Brain microvascular endothelial cell (primary cell): ENCODE results near the gene FTL.

Source experiments
- DNase-seq: peaks from one replicate; pipeline ENCODE4 v3.0.0-alpha.2; 2020
- H3K27ac ChIP-seq: fragments of 250-450 bp; sonication (Bioruptor Pico); 2 replicates; pipeline ENCODE4 v1.5.1; 2020; ENCODE audit warnings: mild to moderate bottlenecking, moderate library complexity
- H3K27me3 ChIP-seq: fragments of 250-450 bp; sonication (Bioruptor Pico); replicated peaks from 2 replicates; pipeline ENCODE4 v1.5.1; 2020; ENCODE audit warnings: mild to moderate bottlenecking
- H3K36me3 ChIP-seq: fragments of 250-450 bp; sonication (Bioruptor Pico); replicated peaks from 2 replicates; pipeline ENCODE4 v1.5.1; 2020; ENCODE audit warnings: mild to moderate bottlenecking
- H3K4me3 ChIP-seq: 2 replicates; pipeline ENCODE4 v1.5.1; 2011; ENCODE audit warnings: low read depth, mild to moderate bottlenecking, control low read depth, low read length, moderate library complexity
- CTCF ChIP-seq: IDR thresholded peaks from 2 replicates; pipeline ENCODE4 v1.5.1; 2011; ENCODE audit warnings: low read depth, mild to moderate bottlenecking, moderate library complexity, low read length, control low read depth, inconsistent platforms; ENCODE audit errors: missing control alignments
- in situ Hi-C: cut with HindIII; loops from 2 replicates; pipeline ENCODE4 v1.10.0; 2017; ENCODE audit warnings: low sequenced_read_pairs, low pct_ligation_motif_present

Gene FTL

DNA sequence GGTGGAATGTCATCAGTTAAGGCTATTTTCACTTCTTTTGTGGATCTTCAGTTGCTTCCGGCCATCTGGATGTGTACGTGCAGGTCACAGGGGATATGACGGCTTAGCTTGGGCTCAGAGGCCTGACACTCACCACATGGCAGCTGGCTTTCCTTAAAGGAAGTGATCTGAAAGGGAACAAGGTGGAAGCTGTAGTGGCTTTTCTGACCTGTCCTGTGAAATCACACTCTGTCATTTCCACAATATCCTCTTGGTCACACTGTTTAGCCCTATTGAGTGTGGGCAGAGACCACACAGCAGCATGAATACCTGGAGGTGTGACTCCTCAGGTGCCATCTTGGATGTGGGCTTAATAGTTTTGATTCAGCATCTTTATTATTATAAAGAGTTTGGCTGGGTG, 14.9 kb upstream of the FTL start:
- no peak for TF ChIP-seq CTCF

GRCh38 chr19:48950830-48951519, 14.1 kb upstream of the FTL start:
- Histone ChIP-seq H3K27ac (no peak overlapping the region), H3K36me3 (no peaks in the 10 kb centered on the region), H3K27me3 (no peaks in the 10 kb centered on the region), H3K4me3 (no peak overlapping the region)
- DNase-seq = no peak
- no peak for TF ChIP-seq CTCF
- in situ Hi-C loops = no loop called here

More for the DNA sequence above, 14.9 kb upstream of the FTL start:
- DNase-seq = no peak
- Histone ChIP-seq H3K36me3 (no peaks in the 10 kb centered on the region), H3K4me3 (no peak overlapping the region), H3K27ac (no peak overlapping the region), H3K27me3 (no peaks in the 10 kb centered on the region)
- in situ Hi-C loops = no loop called here

DNA sequence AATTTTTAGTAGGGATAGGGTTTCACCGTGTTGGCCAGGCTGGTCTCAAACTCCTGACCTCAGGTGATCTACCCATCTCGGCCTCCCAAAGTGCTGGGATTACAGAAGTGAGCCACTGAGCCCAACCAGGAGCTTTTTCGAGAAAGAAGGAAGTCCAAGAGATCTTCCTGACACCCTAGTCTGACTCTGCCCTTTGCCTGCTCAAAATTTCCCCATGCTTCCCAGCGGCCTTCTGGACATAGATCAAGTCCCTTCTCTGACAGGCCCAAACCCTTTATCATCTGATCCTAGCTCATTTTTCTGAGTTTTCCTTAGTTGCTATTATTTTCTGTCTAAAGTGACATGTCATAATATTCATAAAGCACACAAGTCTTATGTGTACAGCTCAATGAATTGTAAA, 12.0 kb upstream of the FTL start:
- DNase-seq = no peak
- in situ Hi-C loops = no loop called here
- H3K4me3 ChIP-seq = no peak overlapping the region
- no peak for TF ChIP-seq CTCF
- H3K27me3 ChIP-seq = no peaks in the 10 kb centered on the region
- no peak overlapping the region for H3K27ac ChIP-seq
- H3K36me3 ChIP-seq = peaks cover 3% of the 10 kb centered on the region

GRCh38 chr19:48953990-48954594, 11.0 kb upstream of the FTL start:
- DNase-seq = no peak
- in situ Hi-C loops = no loop called here
- no peak for TF ChIP-seq CTCF
- Histone ChIP-seq H3K27ac (peak overlapping the region; percentile 8), H3K27me3 (no peaks in the 10 kb centered on the region), H3K4me3 (peak overlapping the region; percentile 88), H3K36me3 (peaks cover 5% of the 10 kb centered on the region)

- Histone ChIP-seq H3K27me3 (no peaks in the 10 kb centered on the region), H3K4me3 (peak within 1 kb of the TSS; percentile 88), H3K36me3 (peaks cover 5% of the 10 kb centered on the region), H3K27ac (peak within 1 kb of the TSS; percentile 93)
- DNase-seq = peak; percentile 94
- in situ Hi-C loops = no loop called here
- TF ChIP-seq CTCF = peak; percentile 10
Observed at GRCh38 chr19:48954595-48955307, 10.4 kb upstream of the FTL start, which contains the start of gene BAX. TSS of gene BAX (plus strand) at chr19:48954875. CDS start at chr19:48954929, 54 bp downstream.
